Skin of body (tissue), 2 donors: ENCODE data around the gene TBX20. TPM values are rescaled to one million over a fixed set of nuclear protein-coding genes. Genes with fewer than 3 reads are reported as not detected.
"Not testable (repeated sequence)": the region's sequence is repeated elsewhere in the genome, so short reads cannot be mapped to it uniquely, and the experiment has no call there.

Source experiments
- DNase-seq: peaks from one replicate; lab custom pipeline; 2025; lab: John Stamatoyannopoulos, UW
- total RNA-seq: library from RNA; depleted of rRNA; stranded (reverse); fragments of >200 nt; gene quantifications from one replicate; pipeline ENCODE4 v1.2.3, GENCODE V29; 2014

TBX20 gene
- total RNA-seq, 1 donor from 2014 or later, result 0.20 TPM

DNA sequence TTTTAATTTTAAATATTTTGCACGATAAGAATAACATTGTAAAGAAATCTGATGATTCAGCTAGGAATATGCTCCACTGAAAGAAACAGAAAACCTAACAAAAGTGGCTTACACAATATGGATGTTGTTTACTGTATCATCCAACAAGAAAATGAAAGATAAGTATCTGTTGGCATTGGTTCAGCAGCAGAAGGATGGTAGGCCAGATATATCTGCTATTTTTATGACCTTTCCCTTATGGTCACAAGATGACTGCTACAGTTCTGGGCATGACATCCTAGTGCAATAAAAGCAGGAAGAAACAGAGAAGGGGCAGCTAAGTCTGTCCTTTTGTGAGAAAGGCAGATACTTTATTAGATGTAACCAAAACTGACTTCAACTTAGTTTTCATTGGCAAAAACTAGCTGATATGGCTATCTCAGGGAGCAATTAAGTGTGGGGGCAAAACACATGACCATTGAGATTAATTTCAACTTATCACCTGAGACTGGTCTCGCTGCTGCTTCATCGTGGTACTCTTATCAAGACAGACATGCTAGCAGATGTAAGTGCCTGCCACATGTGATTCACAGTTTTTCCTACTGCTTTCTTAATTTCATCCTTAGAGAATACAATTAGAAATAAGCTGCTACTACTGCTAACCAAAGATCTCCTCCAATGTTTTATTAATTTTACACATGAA is 92.7 kb downstream of the TBX20 start:
- not testable (repeated sequence) for DNase-seq

Other genes with a start within 250 kb of the TBX20 start
- gene DPY19L1, start 216.6 kb downstream of the TBX20 start, total RNA-seq, result 20.6 TPM